ENCODE measurements around the gene LRRC4.
A peak's percentile ranks its signal among the peaks of the same experiment; 100 is the strongest.

The LRRC4 gene

DNA sequence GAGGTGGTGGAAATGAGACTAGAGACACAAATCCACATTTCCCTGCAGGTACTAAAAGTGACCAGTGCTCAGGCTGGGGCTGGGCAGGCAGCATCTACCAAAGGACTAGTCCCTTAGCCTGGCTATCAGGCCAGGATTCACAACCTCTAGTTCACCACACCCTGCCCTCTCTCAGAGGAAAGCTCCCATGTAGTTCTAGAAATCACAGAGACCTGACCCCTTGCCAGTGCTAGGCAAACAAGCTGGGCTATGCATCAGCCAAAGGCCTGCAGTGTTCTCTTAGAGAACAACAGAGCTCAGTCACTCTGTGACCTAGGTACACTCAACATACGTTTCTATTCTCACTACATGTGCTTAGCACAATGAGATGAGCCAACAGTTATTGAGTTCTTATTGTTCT, 26.7 kb upstream of the LRRC4 start:
- no peak for DNase-seq

DNA sequence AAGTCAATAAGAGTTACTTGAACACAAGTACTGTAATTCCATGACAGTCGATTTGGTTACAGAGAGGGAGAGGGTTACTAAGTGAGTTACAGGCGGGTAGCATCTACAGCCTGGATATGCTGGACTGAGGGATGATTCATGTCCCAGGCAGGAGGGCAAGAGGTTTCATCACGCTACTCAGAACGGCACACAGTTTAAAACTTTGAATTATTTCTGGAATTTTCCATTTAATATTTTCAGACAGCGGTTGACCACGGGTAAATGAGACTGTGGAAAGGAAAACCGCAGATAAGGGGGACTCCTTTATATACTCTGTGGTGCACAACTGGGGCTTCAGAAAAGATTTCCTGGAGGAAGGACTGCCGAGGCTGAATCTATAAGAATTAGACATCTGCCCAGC, 25.7 kb upstream of the LRRC4 start:
- no peak for DNase-seq

DNA sequence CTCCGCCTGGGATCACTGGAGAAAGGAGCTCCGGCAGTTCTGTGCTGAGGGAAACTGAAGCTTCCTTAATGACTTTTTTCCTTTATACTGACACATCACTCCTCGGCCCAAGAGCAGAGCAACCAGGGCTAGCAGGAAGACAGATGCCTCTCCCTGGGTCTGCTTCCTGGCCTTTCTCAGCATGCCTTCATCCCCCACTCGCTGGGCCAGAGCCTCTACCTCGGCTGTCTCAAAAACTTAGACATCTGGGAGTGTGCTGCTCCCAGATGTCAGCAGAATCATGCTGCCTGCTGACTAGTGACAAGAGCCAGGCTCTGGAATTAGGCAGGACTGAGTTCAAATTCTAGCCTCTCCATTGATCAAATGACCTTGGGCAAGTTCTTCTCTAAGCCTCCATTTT, 24.4 kb upstream of the LRRC4 start:
- DNase-seq: no peak

DNA sequence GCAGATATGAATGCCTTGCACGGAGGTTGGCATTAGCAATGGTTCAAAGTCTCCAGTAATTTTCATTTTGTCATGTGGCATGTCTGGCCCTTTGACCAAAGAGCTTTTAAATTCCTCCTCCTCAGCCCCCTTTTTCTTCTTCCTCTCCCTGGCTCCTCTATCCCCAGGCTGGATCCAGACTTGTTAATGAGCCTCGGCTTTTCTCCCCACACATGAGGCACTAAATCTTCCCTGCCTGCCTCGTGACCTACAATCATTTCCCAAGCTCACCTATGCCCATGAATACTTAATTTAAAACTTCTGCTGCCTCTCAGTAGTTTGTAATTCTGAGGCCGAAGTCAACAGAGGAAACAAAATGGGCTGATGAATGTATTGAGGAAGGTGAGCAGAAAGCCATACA, 23.3 kb upstream of the LRRC4 start:
- DNase-seq: no peak

DNA sequence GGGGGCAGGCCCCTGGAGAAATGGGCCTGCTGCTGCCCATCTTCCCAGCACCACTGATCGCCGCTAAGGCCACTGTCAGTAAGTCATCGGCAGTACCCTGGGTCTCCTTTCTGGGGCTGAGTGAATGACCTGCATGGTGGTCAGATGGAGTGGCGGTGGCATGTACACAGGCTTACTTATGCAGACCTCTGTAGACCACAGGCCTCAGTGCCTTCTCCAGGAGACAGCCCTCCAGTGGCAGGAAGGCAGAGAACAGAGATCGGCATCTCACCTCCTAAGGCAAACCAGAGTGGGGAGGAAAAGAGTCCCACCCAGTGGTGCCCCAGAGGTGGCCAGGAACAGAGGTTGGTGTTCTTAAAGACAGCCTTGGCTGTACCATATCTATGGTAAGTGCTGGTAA, 22.8 kb upstream of the LRRC4 start:
- no peak for DNase-seq

DNA sequence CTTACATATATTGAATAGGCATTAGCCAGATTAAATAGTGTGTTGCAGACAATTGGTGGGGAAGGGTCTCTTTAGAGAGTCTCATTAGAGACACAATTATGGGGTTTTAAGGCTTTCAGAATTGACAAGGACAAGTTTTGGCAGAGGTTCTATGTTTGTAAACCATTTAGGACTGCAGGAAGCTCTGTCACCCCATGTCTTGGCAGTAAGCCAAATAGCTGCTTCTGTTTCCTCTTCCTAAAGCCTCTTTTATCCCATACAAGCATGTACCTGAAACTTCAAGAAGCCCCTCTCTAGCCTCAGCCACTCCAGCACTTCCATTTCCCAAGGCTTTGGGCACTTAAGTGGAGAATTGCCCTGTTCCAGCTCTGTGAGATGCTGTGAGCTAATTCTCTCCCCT, 21.8 kb upstream of the LRRC4 start:
- DNase-seq: no peak

DNA sequence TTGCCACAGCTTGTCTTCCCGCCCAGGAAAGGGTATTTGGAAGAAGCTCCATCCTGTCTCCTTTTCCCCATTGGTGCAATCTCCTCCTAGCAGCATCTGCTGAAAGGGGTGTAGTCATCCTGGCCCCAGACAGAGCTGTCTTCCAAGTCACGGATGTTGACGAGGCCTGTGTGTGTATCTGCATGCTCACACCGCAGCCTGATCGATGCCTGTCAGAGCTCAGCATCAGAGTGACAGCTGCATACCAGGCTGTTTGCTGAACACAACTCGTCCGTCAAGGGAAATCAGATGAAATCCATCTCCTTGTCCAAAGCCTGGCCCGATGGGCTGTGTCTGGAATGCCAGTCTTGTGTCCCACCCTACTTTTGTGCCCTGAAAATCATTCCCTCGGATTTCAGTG, 21.2 kb upstream of the LRRC4 start:
- no peak for DNase-seq

DNA sequence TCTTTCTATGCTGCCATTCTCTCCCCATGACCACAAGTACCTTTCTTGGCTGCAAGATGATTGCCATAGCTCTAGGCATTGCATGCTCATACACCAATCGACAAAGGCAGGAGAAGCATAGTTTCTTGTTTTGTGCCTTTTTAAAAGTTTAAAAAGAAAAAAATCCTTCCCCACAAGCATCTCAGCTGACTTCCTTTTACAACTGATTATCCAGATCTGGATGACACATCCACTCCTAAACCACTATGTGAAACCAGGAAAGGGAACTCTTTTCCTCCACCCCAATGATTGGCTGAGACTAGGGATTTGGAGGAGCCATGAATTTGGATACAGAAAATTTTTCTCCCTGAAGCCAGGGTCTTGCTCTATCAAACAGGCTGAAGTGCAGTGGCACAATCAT, 14.5 kb upstream of the LRRC4 start:
- DNase-seq: no peak

DNA sequence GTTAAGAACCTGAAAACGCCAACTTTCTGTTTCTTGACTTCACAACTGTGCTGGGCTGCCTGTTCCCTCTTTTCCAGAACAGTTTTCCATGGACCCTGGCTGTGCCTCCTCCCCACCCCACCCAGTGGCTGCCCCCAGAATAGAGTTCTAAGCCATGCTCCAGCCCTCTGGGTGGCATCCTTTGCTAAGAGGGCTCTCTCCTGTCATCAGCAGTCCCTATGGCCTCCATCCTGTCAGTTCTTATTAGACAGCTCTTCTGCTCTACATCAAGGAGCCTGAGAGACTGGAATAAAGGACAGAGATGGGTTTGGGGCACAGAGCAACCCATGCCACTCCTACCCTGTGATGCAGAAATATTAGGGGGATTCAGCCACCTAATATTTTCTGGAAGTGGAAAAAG, 13.9 kb upstream of the LRRC4 start:
- DNase-seq: no peak

DNA sequence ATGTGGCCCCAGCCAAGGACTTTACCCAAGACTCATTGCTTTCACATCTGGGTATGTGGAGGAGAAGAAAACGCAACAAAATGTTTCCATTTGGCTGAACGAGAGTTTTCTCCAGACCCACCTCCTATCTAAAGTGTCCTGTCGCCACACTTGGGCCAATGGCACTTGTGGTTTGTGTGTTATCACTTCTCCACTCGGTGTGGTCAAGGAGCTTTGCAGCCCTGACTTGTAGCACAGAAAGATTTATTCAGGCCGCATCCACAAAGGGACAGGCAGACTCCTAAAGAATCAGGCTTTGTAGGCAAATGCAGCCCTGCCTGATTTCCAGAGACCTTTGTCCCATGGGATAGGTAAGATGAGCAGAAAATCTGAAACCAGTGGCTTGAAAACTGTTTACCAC, 12.8 kb upstream of the LRRC4 start:
- no peak for DNase-seq

DNA sequence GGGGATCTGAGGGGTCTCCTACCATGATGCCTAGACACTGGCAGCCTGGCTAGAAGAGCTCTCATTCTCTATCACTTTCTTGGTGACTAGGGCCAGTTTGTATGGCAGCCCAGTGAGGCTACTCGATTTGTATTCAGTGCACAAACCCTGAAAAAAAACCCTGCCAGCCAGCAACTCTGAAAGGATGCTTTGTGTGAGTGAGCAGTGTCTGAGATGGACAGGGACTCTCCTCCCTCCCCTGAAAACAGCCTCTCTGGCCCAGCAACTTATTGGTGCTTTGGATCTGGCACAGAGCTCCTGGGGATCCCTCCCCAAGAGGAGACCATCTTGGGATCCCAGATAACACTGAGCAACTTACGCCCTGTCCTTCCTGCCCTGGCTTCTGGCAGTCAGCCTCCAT, 10.8 kb upstream of the LRRC4 start:
- no peak for DNase-seq

DNA sequence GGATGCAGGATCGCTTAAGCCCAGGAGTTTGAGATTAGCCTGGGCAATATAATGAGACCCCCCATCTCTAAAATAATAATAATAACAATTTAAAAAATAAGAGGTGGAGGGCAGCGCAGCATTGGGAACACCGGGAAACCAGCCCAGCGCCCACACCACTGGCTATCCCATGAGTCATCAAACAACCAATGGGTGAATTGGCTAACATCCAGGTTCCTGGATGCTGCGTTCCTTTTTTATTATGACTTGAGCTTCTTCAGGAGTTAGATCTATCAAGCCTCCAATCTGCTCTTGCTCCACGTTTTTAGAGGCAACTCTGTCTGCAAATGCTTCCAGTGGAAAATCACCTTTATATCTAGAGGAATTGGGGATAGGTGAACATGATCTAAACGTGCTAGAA, 10.0 kb upstream of the LRRC4 start:
- no peak for DNase-seq

DNA sequence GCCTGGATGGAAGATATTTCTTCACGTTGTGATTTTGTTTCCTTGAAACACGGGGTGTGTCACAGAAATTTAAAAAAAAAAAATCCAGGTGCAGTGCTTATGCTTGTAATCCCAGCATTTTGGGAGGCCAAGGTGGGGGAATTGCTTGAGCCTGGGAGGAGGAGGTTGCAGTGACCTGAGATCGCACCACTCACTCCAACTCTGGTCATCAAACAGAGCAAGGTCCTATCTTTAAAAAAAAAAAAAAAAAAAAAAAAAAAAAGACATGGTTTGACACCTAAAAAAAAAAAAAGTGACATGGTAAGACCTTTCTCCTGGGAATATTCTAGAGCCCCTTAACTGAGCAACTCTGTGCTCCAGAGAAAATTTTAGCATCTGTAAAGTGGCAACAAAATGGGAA, 9.0 kb upstream of the LRRC4 start:
- no peak for DNase-seq

DNA sequence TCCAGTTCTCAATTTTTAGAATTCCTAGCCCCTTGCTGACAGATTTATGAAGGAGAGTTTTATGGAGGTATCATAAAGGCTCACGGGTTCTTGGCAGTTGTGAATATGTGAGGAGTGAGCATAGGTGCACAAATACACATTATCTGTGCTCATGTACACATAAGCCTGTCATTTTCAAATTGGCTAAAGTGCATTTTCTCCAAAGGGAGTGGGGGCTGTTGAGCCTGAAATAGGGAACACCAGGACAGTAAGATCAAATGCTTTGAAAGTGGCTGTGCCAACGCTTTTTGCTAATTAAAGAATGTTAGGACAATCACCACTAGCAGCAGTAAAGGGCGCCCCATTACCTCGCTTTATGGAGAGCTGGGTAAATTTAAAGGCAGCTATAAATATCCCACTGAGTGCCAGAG, 8.3 kb upstream of the LRRC4 start:
- no peak for DNase-seq

DNA sequence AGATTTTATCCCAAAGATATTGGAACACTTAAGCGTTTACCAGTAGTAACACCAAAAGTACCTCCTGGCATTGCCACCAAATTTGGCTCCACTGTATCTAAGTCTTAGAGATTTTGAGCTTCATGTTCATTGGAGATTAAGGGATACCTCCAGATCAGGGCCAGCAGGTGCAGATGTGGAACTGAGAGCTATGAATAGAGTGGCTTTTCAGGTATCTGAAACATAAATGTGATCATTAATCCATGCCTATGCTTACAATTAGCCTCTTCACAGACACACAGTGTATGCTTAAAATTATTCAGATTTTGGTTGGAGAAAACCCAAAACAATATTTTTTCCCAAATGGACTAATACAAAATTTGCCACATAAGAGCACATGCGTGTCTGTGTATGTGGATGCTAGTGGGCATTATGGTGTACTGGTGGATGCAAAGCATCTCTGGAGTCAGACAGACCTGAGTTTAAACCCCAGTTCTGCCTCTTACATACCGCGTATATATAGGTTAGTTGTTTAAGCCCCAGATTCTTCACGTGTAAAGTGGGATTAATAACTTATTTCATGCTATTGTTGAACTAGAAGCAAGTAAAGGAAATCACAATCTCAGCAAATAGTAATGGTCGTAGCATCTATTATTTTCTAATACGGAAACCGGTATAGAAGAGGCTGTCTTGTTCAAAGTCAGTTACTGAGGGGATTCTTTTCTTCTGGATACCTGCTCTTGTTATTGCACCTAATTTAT, 6.8 kb upstream of the LRRC4 start:
- no peak for DNase-seq

DNA sequence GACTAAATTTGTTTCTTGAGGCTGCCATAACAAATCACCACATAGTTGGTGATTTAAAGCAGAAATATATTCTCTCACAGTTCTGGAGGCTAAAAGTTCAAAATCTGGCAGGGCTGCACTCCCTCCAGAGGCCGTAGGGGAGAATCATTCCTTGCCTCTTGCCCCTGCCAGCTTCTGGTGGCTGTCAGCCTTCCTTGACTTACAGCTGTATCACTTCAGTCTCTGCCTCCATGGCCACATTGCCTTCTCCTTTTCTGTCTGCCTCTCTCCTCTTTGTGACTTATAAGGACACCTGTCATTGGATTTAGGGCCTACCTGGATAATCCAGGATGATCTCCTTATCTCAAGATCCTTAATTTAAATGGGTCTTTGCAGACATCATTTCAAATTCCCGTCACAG, 5.8 kb upstream of the LRRC4 start:
- DNase-seq: no peak

DNA sequence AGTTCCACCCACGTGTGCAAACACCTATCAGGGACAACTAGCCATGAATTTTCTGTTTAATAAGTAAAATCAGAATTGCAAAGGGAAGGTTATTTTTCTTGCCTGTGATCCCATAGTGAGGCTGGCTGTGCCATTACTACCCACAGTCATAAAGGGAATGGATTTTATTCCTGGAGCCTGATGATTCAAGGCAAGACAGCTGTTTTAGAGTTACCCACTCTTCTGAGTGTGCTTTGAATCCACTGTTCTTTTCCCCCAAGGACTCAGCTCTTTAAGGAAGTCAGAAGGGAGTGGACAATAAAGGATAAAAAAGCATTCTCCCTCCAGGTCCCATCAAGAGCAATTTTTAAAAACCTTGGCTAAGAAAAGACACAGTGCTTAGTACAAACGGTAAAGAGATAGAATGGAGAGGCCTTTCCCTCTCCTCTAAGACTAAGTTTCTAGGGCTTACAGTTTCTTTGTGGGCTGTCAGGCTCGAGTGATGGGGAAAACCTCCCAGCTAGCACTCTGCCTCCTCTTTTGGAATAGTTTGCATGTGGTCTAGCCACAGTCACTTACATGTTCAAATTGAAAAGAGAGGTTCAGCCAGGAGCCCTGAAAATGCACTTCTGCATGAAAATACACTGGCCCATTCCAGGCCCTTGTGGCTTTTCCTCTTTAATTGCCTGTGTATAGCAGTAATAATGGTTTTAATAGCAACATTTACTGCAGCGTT, 5.1 kb upstream of the LRRC4 start:
- DNase-seq: no peak

DNA sequence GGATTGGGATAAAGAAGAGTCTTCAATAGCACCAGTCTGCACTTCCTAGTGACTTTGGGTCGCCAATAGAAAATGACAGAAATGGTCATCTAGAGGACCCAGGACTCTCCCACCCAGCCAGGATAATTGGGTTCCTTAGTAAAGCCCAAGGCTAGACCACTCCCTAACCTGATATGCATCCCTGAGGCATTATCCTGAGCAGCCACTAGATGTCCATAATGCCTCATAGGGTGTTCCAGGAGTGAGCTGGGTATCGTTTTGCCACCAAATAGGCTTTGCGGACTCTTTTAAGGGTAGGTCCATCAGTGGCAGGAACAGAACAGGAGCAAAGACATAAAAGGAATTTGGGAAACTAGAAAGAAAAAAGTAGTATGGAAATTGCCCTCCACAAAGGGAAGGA, 4.5 kb upstream of the LRRC4 start:
- no peak for DNase-seq

DNA sequence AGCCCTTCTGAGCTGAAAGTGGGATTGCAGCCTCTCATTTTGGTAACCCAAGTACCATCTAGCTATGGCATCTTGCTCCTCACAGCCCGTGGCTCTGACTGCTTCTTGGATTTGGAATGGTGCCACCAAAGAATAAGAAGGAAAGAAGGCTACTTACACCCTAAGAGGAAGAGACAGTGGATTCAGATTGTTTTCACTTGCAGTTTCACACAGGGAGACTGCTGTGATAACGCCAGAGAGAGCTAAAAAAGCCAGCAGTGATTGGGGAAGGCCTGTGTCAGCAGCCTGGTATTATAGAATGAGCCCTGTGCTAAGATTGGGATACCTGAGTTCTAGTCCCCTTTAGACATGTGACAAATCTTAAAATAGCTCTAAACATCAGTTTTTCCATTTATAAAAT, 3.6 kb upstream of the LRRC4 start:
- no peak for DNase-seq

DNA sequence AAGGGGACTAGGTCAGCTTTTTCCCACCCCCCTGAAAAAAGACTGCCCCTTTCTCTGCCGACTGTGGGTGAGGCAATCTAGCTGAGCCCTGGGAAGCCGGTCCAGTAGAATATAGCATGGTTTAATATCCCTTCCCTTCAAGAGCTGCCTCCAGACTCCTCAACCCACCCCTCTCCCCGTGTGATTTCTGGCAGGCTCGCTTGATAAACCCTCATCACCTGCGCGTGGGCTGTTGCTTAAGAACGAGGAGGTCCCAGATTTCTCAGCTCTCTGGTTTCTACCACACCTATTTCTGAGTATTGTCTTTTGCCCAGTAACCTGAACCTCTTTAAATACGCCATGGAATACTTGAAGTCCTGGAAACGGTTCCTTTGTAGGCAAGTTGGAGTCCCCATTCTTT, 2.0 kb upstream of the LRRC4 start:
- DNase-seq: no peak

DNA sequence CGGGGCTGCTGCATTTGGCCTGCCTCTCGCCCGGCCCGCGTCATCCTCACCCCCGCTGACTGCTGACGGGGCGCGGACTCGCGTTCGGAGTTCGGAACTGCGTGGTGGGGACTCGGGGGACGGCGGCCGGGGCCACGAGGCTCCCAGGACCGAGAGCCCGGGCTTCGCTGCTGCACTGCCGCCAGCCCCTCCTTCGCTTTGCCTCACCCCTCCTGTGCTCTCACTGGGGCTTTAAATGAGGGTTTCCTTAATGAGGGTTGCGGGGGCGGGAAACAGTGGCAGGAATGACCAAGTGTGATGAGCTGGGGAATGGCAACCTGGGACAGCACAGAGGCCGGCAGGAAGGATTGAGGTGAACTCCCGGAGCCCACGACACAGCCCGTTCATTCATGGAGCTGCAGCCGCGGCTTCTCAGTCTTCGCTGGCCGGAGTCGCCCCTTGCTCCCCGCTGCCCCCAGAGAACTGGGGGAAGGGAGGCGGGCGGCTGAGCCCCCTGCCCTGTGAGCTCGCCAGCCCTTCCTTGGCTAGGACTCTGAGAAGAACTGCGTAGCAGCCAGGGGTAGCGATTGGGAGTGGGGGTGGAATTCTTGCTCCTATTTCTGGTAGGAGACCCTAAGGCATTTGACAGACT, 1.5 kb upstream of the LRRC4 start:
- no peak for DNase-seq

DNA sequence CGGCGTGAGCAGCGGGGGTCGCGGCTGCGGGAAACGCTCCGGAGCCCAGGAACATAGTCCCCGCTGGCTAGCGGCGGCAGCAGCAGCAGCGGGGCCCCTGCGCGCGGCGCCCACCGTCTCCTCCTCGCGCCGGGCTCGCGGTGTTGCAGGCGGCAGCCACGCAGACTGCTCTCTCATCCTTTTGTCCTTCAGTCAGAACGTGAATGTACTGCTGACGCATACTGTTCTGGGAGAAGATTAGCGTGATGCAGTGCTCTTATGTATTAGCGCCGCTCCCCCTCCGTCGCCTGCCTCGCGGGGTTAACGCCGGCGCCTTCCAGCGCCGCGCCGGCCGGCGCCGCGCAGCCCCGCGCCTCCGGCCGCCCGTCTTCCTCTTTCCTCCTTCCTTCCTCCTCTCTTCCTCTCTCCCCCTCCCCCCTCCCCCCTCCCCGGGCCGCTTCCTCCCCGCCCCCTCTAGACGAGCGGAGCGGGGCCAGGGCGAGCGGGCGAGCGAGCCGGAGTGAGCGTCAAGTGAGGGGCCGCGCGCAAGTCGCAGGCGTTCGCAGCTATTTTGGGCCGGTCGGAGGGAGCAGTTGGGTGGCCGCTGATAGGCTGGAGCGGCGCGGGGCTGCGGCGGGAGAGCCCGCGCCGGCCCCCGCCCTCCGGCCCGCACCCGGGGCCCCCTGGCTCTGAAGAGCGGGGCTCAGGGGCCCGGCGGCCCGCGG, 816 bp upstream of the LRRC4 start:
- DNase-seq: peak; percentile 57

DNA sequence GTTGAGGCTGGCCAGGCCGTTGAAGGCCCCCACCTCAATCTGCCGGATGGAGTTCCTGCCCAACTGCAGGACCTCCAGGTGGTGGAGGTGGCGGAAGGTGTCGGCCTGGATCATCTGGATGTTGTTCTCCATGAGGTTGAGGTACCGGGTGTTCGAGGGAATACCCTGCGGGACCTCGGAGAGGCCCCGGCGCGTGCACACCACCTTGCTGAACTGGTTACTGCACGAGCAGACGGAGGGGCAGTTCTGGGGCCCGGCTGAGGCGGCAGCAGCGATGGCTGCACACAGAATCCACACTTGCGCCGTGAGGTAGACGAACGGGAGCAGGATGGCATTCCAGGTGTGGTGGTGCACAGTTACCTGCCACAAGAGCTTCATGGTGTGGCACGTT, 979 bp downstream of the LRRC4 start:
- no peak for DNase-seq

Measured in CD4-positive, alpha-beta T cell treated with Interleukin-15 for 1 hour (primary cell).